HCT116 (cell line): ENCODE data around the gene CAVIN2. TPM values are rescaled to one million over a fixed set of nuclear protein-coding genes. Genes with fewer than 3 reads are reported as not detected.

Experiments
- ATAC-seq: fragments of 200-7000 bp; cut with Tn5 transposase; 2 replicates; pipeline ENCODE4 v1.9.1; 2020; ENCODE audit warnings: mild to moderate bottlenecking, moderate library complexity
- Bru-seq: library from RNA; stranded (reverse); fragments of 400-500 nt; gene quantifications from one replicate; lab custom pipeline; 2021; lab: Mats Ljungman, UMichigan
- BruChase-seq, 2 experiments: library from RNA; stranded (reverse); fragments of 400-500 nt; gene quantifications; one replicate each; lab custom pipeline; 2021; lab: Mats Ljungman, UMichigan
- BruUV-seq: library from RNA; stranded (reverse); fragments of 400-500 nt; replicated peaks from 2 replicates; lab custom pipeline; 2021; lab: Mats Ljungman, UMichigan
- CTCF ChIA-PET: fragments of 300-600 bp; sonication (Branson Sonifier 250); formaldehyde crosslinking; loops from one replicate; lab custom pipeline; 2021; ENCODE audit warnings: antibody characterized with exemption; lab: Charles Lee
- POLR2A ChIA-PET: fragments of 300-600, 350-600 bp; sonication (Branson Sonifier 250); formaldehyde crosslinking; loops from one replicate; lab custom pipeline; 2021; ENCODE audit warnings: antibody characterized with exemption; lab: Charles Lee
- RAD21 ChIA-PET, 2 experiments: fragments of 300-600 bp; sonication (Branson Sonifier 250); formaldehyde crosslinking; loops; one replicate each; lab custom pipeline; 2023; ENCODE audit warnings: low total read pairs in 2 of 2; ENCODE audit not compliant: uncharacterized antibody in 2 of 2, unreplicated experiment in 2 of 2, low non-redundant PET in 1 of 2; lab: Charles Lee
- DNase-seq: peaks from one replicate; pipeline ENCODE4 v3.0.0-alpha.2; 2010; ENCODE audit warnings: low read depth, low spot score
- H2AFZ ChIP-seq: fragments of 200-600 bp; shearing (Covaris generic), sonication (generic); 2 replicates; pipeline ENCODE4 v1.6.1; 2017; ENCODE audit warnings: low read depth, mixed run types, mixed read lengths, antibody characterized with exemption, low read length; ENCODE audit not compliant: poor library complexity, severe bottlenecking
- H3K27ac ChIP-seq: 2 replicates; pipeline ENCODE4 v1.5.1; 2012; ENCODE audit warnings: low read depth, low read length
- H3K27me3 ChIP-seq: fragments of 200-600 bp; sonication (generic); 2 replicates; pipeline ENCODE4 v1.6.1; 2016; ENCODE audit warnings: mixed run types, low read length, mixed read lengths; ENCODE audit not compliant: insufficient read depth
- H3K36me3 ChIP-seq, 2 experiments: fragments of 200-500 bp in 1 of 2; fragments of 200-600 bp in 1 of 2; sonication (Bioruptor generic) in 1 of 2; sonication (generic) in 1 of 2; 2 replicates each; pipeline versions ENCODE4 v1.5.1 to v1.6.1; 2014 to 2016; ENCODE audit warnings: low read length in 2 of 2, inconsistent platforms in 1 of 2, mixed read lengths in 1 of 2, mixed run types in 1 of 2; ENCODE audit not compliant: insufficient read depth in 2 of 2, control insufficient read depth in 1 of 2
- H3K4me1 ChIP-seq, 2 experiments: fragments of 200-600 bp in 1 of 2; sonication (generic) in 1 of 2; 2 replicates each; pipeline versions ENCODE4 v1.5.1 to v1.6.1; 2012 to 2017; ENCODE audit warnings: low read length in 2 of 2, inconsistent platforms in 1 of 2, mild to moderate bottlenecking in 1 of 2, mixed read lengths in 1 of 2, mixed run types in 1 of 2, moderate library complexity in 1 of 2; ENCODE audit not compliant: insufficient read depth in 2 of 2, control insufficient read depth in 1 of 2
- H3K4me2 ChIP-seq: fragments of 200-600 bp; sonication (generic); 2 replicates; pipeline ENCODE4 v1.6.1; 2017; ENCODE audit warnings: mixed run types, low read length, mixed read lengths
- H3K4me3 ChIP-seq, 2 experiments: fragments of 200-600 bp in 1 of 2; sonication (generic) in 1 of 2; replicated peaks in 1 of 2; 2 replicates each; pipeline ENCODE4 v1.5.1; 2011 to 2016; ENCODE audit warnings: low read length in 2 of 2, control low read depth in 1 of 2, low read depth in 1 of 2, mild to moderate bottlenecking in 1 of 2, mixed read lengths in 1 of 2, mixed run types in 1 of 2
- H3K79me2 ChIP-seq: fragments of 200-600 bp; sonication (generic); 2 replicates; pipeline ENCODE4 v1.6.1; 2017; ENCODE audit warnings: mild to moderate bottlenecking, mixed run types, low read length, moderate library complexity, mixed read lengths; ENCODE audit not compliant: insufficient read depth
- H3K9ac ChIP-seq: fragments of 200-600 bp; sonication (generic); 2 replicates; pipeline ENCODE4 v1.6.1; 2016; ENCODE audit warnings: low read length, mixed read lengths
- H3K9me2 ChIP-seq: fragments of 200-600 bp; sonication (generic), shearing (Covaris generic); 2 replicates; pipeline ENCODE4 v1.6.1; 2017; ENCODE audit warnings: mixed run types, mild to moderate bottlenecking, moderate library complexity; ENCODE audit not compliant: insufficient read depth
- H3K9me3 ChIP-seq, 2 experiments: fragments of 200-500 bp in 1 of 2; fragments of 200-600 bp in 1 of 2; sonication (Bioruptor generic) in 1 of 2; sonication (generic) in 1 of 2; 2 replicates each; pipeline ENCODE4 v1.6.1; 2014 to 2017; ENCODE audit warnings: low read length in 2 of 2, mixed read lengths in 2 of 2, inconsistent platforms in 1 of 2, low read depth in 1 of 2, mild to moderate bottlenecking in 1 of 2, mixed run types in 1 of 2, moderate library complexity in 1 of 2; ENCODE audit not compliant: control insufficient read depth in 1 of 2, insufficient read depth in 1 of 2
- H4K20me1 ChIP-seq: fragments of 200-600 bp; sonication (generic), shearing (Covaris generic); 2 replicates; pipeline ENCODE4 v1.6.1; 2017; ENCODE audit warnings: mixed run types, mild to moderate bottlenecking, moderate library complexity; ENCODE audit not compliant: insufficient read depth
- CEBPB ChIP-seq: IDR thresholded peaks from 2 replicates; pipeline ENCODE4 v1.6.1; 2012; ENCODE audit warnings: low read depth
- ELF1 ChIP-seq: IDR thresholded peaks from 2 replicates; pipeline ENCODE4 v1.6.1; 2012; ENCODE audit warnings: low read depth, borderline replicate concordance
- EZH2 ChIP-seq: fragments of 200-600 bp; sonication (generic); IDR thresholded peaks from 2 replicates; pipeline ENCODE4 v1.6.1; 2017; ENCODE audit warnings: antibody characterized with exemption, mixed run types
- JUND ChIP-seq: IDR thresholded peaks from 2 replicates; pipeline ENCODE4 v1.6.1; 2012
- SP1 ChIP-seq: IDR thresholded peaks from 2 replicates; pipeline ENCODE4 v1.6.1; 2012; ENCODE audit warnings: low read depth
- TCF7L2 ChIP-seq: IDR thresholded peaks from 2 replicates; pipeline ENCODE4 v1.7.0; 2011; ENCODE audit warnings: borderline replicate concordance, inconsistent platforms; ENCODE audit not compliant: insufficient read depth, insufficient read length; ENCODE audit errors: extremely low read depth
- ZNF274 ChIP-seq: fragments of 200-500 bp; sonication (Bioruptor generic); IDR thresholded peaks from 2 replicates; pipeline ENCODE4 v1.6.1; 2014; ENCODE audit warnings: mild to moderate bottlenecking, low read depth, low read length, inconsistent platforms
- intact Hi-C: fragments of 100-400 bp; cut with micrococcal nuclease; formaldehyde crosslinking; loops from 2 replicates; pipeline ENCODE4 v1.10.0; 2022
- long read RNA-seq: library from polyadenylated mRNA; unstranded; transcript quantifications from one replicate; pipeline ENCODE4 v2.0.0, GENCODE V29; 2021; ENCODE audit not compliant: unreplicated experiment
- polyA plus RNA-seq: library from polyadenylated mRNA; unstranded; fragments of >200 nt; gene quantifications from 2 replicates; pipeline ENCODE4 v1.2.1, GENCODE V29; 2012; ENCODE audit warnings: missing spikeins
- total RNA-seq: library from RNA; stranded (reverse); gene quantifications from one replicate; pipeline ENCODE4 v1.2.1, GENCODE V29; 2021; ENCODE audit not compliant: unreplicated experiment
- TF ChIP-seq, protein P1 (sequence below): IDR thresholded peaks from 2 replicates; pipeline ENCODE4 v1.6.1; 2012
- TF ChIP-seq, protein P2 (sequence below): IDR thresholded peaks from 2 replicates; pipeline ENCODE4 v1.6.1; 2012
- TF ChIP-seq, protein P3 (sequence below), 3 experiments: fragments of 200-600 bp in 1 of 3; sonication (generic) in 1 of 3; IDR thresholded peaks in 2 of 3; conservative IDR thresholded peaks in 1 of 3; 2 replicates each; pipeline ENCODE4 v1.5.1; 2012 to 2017; ENCODE audit warnings: low read depth in 2 of 3, low read length in 2 of 3, antibody characterized with exemption in 1 of 3, borderline replicate concordance in 1 of 3, control low read depth in 1 of 3, mild to moderate bottlenecking in 1 of 3, mixed read lengths in 1 of 3, mixed run types in 1 of 3, moderate library complexity in 1 of 3; ENCODE audit not compliant: insufficient read depth in 1 of 3

CAVIN2 gene, protein sequence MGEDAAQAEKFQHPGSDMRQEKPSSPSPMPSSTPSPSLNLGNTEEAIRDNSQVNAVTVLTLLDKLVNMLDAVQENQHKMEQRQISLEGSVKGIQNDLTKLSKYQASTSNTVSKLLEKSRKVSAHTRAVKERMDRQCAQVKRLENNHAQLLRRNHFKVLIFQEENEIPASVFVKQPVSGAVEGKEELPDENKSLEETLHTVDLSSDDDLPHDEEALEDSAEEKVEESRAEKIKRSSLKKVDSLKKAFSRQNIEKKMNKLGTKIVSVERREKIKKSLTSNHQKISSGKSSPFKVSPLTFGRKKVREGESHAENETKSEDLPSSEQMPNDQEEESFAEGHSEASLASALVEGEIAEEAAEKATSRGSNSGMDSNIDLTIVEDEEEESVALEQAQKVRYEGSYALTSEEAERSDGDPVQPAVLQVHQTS
- 0.27 TPM for total RNA-seq
- 0.12 and 0.27 TPM in 2 replicates for polyA plus RNA-seq
- Bru-seq, nascent RNA = percentile 15 among the genes with signal in this experiment
- BruChase-seq, experiment 1, labeled RNA remaining after a 6-hour chase = percentile 7 among the genes with signal in this experiment
- percentile 13 among the genes with signal in this experiment for BruChase-seq, experiment 2, labeled RNA remaining after a 2-hour chase
- long read RNA-seq = 0 reads

DNA sequence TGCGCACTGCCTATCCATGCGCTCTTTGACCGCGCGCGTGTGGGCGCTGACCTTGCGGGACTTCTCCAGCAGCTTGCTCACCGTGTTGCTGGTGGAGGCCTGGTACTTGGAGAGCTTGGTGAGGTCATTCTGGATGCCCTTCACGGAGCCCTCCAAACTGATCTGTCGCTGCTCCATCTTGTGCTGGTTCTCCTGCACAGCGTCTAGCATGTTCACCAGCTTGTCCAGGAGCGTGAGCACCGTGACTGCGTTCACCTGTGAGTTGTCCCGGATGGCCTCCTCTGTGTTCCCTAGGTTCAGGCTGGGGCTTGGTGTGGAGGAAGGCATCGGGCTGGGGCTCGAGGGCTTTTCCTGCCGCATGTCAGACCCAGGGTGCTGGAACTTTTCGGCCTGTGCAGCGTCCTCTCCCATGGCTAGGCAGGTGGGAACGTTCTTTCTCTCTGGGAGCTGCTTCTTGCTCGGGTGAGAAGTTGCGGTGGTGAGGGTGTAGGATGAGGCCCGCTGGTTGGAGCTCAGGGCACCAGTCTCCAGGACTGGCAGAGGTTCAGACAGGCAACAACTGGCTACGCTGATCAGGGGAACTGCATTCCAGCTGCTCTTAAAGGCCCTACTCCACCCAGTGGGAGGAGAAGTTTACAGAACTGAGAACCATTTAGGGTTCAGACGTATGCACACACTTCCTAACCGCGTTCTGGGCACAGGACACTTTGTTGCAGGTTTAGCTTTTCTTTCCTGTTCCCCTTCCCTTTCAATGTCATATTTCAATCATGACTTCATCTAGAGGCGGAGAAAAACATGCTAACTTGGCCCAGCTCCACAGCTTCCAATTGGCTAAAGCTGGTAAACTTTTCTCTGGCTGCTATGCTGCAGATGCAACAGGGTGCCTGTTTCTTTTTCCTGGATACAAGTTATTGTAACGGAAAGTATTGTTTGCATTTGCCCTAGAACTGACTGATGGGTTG lies at the start of gene CAVIN2:
TSS of gene CAVIN2 (minus strand) at position 574 of the 962 bp plus-strand sequence. CDS start at position 411, 163 bp downstream.
- ATAC-seq (0 out of 2 replicates have a peak, but pooled peaks have one; percentile 17), DNase-seq (no peak)
- H3K27ac ChIP-seq = no peak within 1 kb of the TSS
- H3K9me3 ChIP-seq = no peaks in the 10 kb centered on the region
- no peak within 1 kb of the TSS for H3K4me2 ChIP-seq
- H2AFZ ChIP-seq = no peak within 1 kb of the TSS
- H3K79me2 ChIP-seq = no peaks in the 10 kb centered on the region
- no peak within 1 kb of the TSS for H3K4me3 ChIP-seq
- TF ChIP-seq, protein P1, sequence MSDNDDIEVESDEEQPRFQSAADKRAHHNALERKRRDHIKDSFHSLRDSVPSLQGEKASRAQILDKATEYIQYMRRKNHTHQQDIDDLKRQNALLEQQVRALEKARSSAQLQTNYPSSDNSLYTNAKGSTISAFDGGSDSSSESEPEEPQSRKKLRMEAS = no peak
- POLR2A ChIA-PET = no interaction called here
- peaks cover 0 to 5% of the 10 kb centered on the region in 2 experiments; a peak in 1 of 4 replicates for H3K4me1 ChIP-seq
- intact Hi-C loops = no loop called here
- RAD21 ChIA-PET = no interaction called here
- H3K36me3 ChIP-seq = no peaks in the 10 kb centered on the region
- BruUV-seq = no TSS peak
- no peaks in the 10 kb centered on the region for H3K27me3 ChIP-seq
- H3K9me2 ChIP-seq = no peaks in the 10 kb centered on the region
- H4K20me1 ChIP-seq = no peaks in the 10 kb centered on the region
- CTCF ChIA-PET = interaction anchor here (1.2 to 1.8 kb wide), 4 partner anchors 22 to 315 kb away, joined by 3 to 4 read pairs (median 4); no protein-coding TSS in a partner anchor
- H3K9ac ChIP-seq = no peak within 1 kb of the TSS

DNA sequence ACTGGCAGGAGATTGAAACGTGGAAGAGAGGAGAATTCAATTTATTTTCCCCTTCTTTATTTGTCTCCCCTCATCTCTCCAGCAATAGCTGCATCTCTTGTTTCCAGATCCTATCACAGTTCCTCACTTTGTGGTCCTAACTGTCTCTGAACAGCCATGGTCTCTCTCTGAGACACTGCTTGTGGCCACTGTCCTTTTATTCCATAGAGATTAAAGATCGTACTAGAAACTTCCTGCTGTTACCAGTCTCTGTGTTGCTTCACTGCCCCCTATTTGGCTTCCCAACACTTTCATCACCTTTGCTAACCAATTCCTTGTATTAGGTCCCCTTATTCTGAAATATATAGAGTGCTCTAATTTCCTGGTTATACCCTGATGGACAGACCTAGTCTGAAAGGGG lies 48.9 kb upstream of the CAVIN2 start:
- no peaks in the 10 kb centered on the region for H3K27me3 ChIP-seq
- ChIA-PET CTCF (no interaction called here), POLR2A (no interaction called here), RAD21 (no interaction called here)
- no peaks in the 10 kb centered on the region for H4K20me1 ChIP-seq
- H3K9ac ChIP-seq = no peak overlapping the region
- no peaks in the 10 kb centered on the region for H3K9me3 ChIP-seq
- peaks cover 6 to 28% of the 10 kb centered on the region in 2 experiments for H3K4me1 ChIP-seq
- no peaks in the 10 kb centered on the region for H3K36me3 ChIP-seq
- DNase-seq (no peak), ATAC-seq (peak; percentile 15; the same call in 1 of the 2 replicates)
- H3K4me3 ChIP-seq = no peak overlapping the region
- H3K4me2 ChIP-seq = no peak overlapping the region
- H3K27ac ChIP-seq = no peak overlapping the region
- H3K9me2 ChIP-seq = no peaks in the 10 kb centered on the region
- BruUV-seq = no TSS peak
- peak overlapping the region; percentile 70 for H2AFZ ChIP-seq
- no peaks in the 10 kb centered on the region for H3K79me2 ChIP-seq
- intact Hi-C loops = no loop called here
- TF ChIP-seq ELF1 (no peak), TCF7L2 (no peak), EZH2 (no peak), SP1 (no peak), CEBPB (no peak), ZNF274 (no peak), JUND (no peak)
- TF ChIP-seq, protein P2, sequence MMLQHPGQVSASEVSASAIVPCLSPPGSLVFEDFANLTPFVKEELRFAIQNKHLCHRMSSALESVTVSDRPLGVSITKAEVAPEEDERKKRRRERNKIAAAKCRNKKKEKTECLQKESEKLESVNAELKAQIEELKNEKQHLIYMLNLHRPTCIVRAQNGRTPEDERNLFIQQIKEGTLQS = no peak
- TF ChIP-seq, protein P1 = no peak
- TF ChIP-seq, protein P3, sequence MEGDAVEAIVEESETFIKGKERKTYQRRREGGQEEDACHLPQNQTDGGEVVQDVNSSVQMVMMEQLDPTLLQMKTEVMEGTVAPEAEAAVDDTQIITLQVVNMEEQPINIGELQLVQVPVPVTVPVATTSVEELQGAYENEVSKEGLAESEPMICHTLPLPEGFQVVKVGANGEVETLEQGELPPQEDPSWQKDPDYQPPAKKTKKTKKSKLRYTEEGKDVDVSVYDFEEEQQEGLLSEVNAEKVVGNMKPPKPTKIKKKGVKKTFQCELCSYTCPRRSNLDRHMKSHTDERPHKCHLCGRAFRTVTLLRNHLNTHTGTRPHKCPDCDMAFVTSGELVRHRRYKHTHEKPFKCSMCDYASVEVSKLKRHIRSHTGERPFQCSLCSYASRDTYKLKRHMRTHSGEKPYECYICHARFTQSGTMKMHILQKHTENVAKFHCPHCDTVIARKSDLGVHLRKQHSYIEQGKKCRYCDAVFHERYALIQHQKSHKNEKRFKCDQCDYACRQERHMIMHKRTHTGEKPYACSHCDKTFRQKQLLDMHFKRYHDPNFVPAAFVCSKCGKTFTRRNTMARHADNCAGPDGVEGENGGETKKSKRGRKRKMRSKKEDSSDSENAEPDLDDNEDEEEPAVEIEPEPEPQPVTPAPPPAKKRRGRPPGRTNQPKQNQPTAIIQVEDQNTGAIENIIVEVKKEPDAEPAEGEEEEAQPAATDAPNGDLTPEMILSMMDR (IDR thresholded peaks at IDR 0.05 in 2 of 3, conservative IDR thresholded peaks at IDR 0.05 in 1 of 3; ENCODE audit: borderline replicate concordance in 1 of 3, insufficient read depth in 1 of 3, low read depth in 2 of 3, low read length in 2 of 3) = no peak
